Naive thymus-derived CD4-positive, alpha-beta T cell (primary cell): ENCODE measurements around the gene TP53BP1. TPM values are rescaled to one million over a fixed set of nuclear protein-coding genes. Genes with fewer than 3 reads are reported as not detected.

ENCODE experiments used
- ATAC-seq: fragments of 150-1000 bp; cut with Tn5 transposase; 2 replicates; pipeline ENCODE4 v1.10.0; 2021; ENCODE audit warnings: mild to moderate bottlenecking, moderate library complexity
- CTCF ChIA-PET: fragments of 350-600 bp; sonication (Branson Sonifier 250); formaldehyde crosslinking; loops from one replicate; lab custom pipeline; 2021; ENCODE audit warnings: antibody characterized with exemption; lab: Charles Lee
- POLR2A ChIA-PET: fragments of 350-600 bp; sonication (Branson Sonifier 250); formaldehyde crosslinking; loops from one replicate; lab custom pipeline; 2021; ENCODE audit warnings: antibody characterized with exemption, inconsistent platforms; lab: Charles Lee
- DNase-seq, 9 donors: peaks; one replicate each; pipeline versions ENCODE4 v3.0.0 to v3.0.0-alpha.2; 2020 to 2022; ENCODE audit warnings: mixed read lengths in 1 of 9
- H3K27ac ChIP-seq: one replicate; pipeline ENCODE4 v1.7.0; 2013; ENCODE audit warnings: mild to moderate bottlenecking, low read depth, low read length, moderate library complexity
- H3K27me3 ChIP-seq, 2 donors: one replicate each; pipeline ENCODE4 v1.7.0; 2013; ENCODE audit warnings: low read length in 2 of 2, mild to moderate bottlenecking in 2 of 2, moderate library complexity in 2 of 2; ENCODE audit not compliant: control insufficient read depth in 2 of 2, insufficient read depth in 2 of 2
- H3K36me3 ChIP-seq, 3 experiments: 1 replicate in 2 of 3; 2 replicates in 1 of 3; pipeline ENCODE4 v1.7.0; 2013; ENCODE audit warnings: low read length in 3 of 3, mild to moderate bottlenecking in 3 of 3, moderate library complexity in 1 of 3; ENCODE audit not compliant: insufficient read depth in 3 of 3, control insufficient read depth in 2 of 3
- H3K4me1 ChIP-seq, 2 donors: one replicate each; pipeline ENCODE4 v1.7.0; 2013; ENCODE audit warnings: low read length in 2 of 2, mild to moderate bottlenecking in 2 of 2, moderate library complexity in 1 of 2; ENCODE audit not compliant: control insufficient read depth in 2 of 2, insufficient read depth in 2 of 2
- H3K4me3 ChIP-seq: 2 replicates; pipeline ENCODE4 v1.7.0; 2013; ENCODE audit warnings: mild to moderate bottlenecking, low read length
- H3K9me3 ChIP-seq, 3 experiments: 1 replicate in 2 of 3; 2 replicates in 1 of 3; pipeline ENCODE4 v1.7.0; 2013; ENCODE audit warnings: low read length in 3 of 3; ENCODE audit not compliant: control insufficient read depth in 2 of 3
- H3K27ac Mint-ChIP-seq, 9 donors: one replicate each; pipeline ENCODE4 v1.8.0; 2020 to 2022; ENCODE audit warnings: mixed read lengths in 9 of 9, mild to moderate bottlenecking in 8 of 9, moderate library complexity in 5 of 9, inconsistent platforms in 2 of 9
- H3K27me3 Mint-ChIP-seq, 5 donors: one replicate each; pipeline ENCODE4 v1.8.0; 2021 to 2022; ENCODE audit warnings: mixed read lengths in 5 of 5, mild to moderate bottlenecking in 1 of 5
- H3K36me3 Mint-ChIP-seq, 5 donors: one replicate each; pipeline ENCODE4 v1.8.0; 2020 to 2022; ENCODE audit warnings: mixed read lengths in 5 of 5, mild to moderate bottlenecking in 3 of 5, inconsistent platforms in 1 of 5
- H3K4me1 Mint-ChIP-seq, 7 donors: one replicate each; pipeline ENCODE4 v1.8.0; 2020 to 2022; ENCODE audit warnings: mixed read lengths in 7 of 7, mild to moderate bottlenecking in 3 of 7, inconsistent platforms in 1 of 7
- H3K4me3 Mint-ChIP-seq, 10 donors: one replicate each; pipeline ENCODE4 v1.8.0; 2020 to 2022; ENCODE audit warnings: mild to moderate bottlenecking in 10 of 10, mixed read lengths in 10 of 10, moderate library complexity in 6 of 10, inconsistent platforms in 2 of 10
- H3K9me3 Mint-ChIP-seq, 11 donors: one replicate each; pipeline ENCODE4 v1.8.0; 2020 to 2022; ENCODE audit warnings: mixed read lengths in 11 of 11, mild to moderate bottlenecking in 4 of 11, inconsistent platforms in 1 of 11, moderate library complexity in 1 of 11
- intact Hi-C, 2 donors: fragments of 100-400 bp; cut with micrococcal nuclease; formaldehyde crosslinking; loops; one replicate each; pipeline ENCODE4 v1.15.1; 2023
- polyA plus RNA-seq, 2 donors: library from polyadenylated mRNA; unstranded; fragments of 300-500 nt; fragmentation: Illumina TruSeq; gene quantifications; one replicate each; pipeline ENCODE4 v1.2.3, GENCODE V29; 2021
- total RNA-seq, 6 experiments: library from RNA in 5 of 6; stranded (reverse) in 5 of 6; gene quantifications; 1 replicate in 5 of 6; 2 replicates in 1 of 6; pipeline ENCODE4 v1.2.3 and lab custom pipeline; 2021 to 2026

TP53BP1 gene
- total and polyA plus RNA-seq, 7 experiments from 2014 or later, result 9.3 to 41.6 (median 34.6) TPM

DNA sequence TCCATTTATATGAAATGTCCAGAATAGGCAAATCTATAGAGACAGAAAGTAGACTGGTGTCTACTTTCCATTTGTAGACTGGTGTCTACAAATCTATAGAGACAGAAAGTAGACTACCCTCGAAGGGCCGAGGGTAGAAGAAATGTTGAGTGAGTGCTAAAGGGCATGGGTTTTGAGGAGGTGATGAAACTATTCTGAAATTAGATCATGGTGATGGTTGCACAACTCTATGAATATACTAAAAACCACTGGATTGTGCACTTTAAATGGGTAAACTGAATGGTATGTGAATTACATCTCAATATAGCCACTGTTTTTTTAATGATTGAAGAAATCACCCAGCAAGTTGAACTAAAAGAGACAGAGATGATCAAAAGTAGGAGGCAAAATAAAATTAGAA is 27.9 kb downstream of the TP53BP1 start:
- H3K27ac ChIP-seq, result no peak overlapping the region
- H3K36me3 ChIP-seq, result peaks cover 0 to 45% (median 3%) of the 10 kb centered on the region in 3 experiments
- H3K27me3 Mint-ChIP-seq, result no peaks in the 10 kb centered on the region
- POLR2A ChIA-PET, result no interaction called here
- intact Hi-C loops, result no loop called here
- H3K27ac Mint-ChIP-seq, result peak overlapping the region in 2 of 9 donors; percentile 2 to 43
- no peak overlapping the region for H3K4me3 Mint-ChIP-seq
- H3K4me1 Mint-ChIP-seq, result peaks cover 0 to 3% (median 0%) of the 10 kb centered on the region in 7 donors
- no peaks in the 10 kb centered on the region for H3K27me3 ChIP-seq
- no peaks in the 10 kb centered on the region for H3K4me1 ChIP-seq
- H3K4me3 ChIP-seq, result no peak overlapping the region
- H3K9me3 Mint-ChIP-seq, result no peaks in the 10 kb centered on the region
- ATAC-seq (no peak), DNase-seq (no peak)
- CTCF ChIA-PET, result no interaction called here
- peaks cover 11 to 40% (median 17%) of the 10 kb centered on the region in 5 donors for H3K36me3 Mint-ChIP-seq
- no peaks in the 10 kb centered on the region for H3K9me3 ChIP-seq

DNA sequence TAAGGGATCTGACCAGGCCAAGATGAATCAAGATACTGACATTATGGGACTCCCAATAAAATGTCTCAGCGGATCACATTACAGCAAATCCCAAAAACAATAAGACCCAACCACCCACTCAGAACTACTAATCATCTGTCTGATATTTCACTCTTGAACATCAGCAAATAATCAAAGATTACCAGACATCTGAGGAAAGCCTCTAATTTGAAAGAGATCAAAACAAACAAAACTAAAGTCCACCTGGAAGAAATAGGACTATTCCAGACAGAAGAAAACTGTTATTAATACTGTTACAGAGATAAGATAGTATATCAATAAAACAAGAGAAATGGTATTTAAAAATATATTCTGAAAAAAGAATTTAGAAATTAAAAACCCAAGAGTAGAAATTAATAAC is 29.0 kb downstream of the TP53BP1 start:
- ChIA-PET POLR2A (no interaction called here), CTCF (no interaction called here)
- no peaks in the 10 kb centered on the region for H3K9me3 ChIP-seq
- Mint-ChIP-seq H3K36me3 (peaks cover 6 to 37% (median 13%) of the 10 kb centered on the region in 5 donors), H3K4me1 (peaks cover 0 to 3% (median 0%) of the 10 kb centered on the region in 7 donors), H3K27ac (no peak overlapping the region), H3K4me3 (no peak overlapping the region), H3K9me3 (no peaks in the 10 kb centered on the region), H3K27me3 (no peaks in the 10 kb centered on the region)
- intact Hi-C loops, result no loop called here
- no peaks in the 10 kb centered on the region for H3K4me1 ChIP-seq
- peaks cover 0 to 45% (median 3%) of the 10 kb centered on the region in 3 experiments for H3K36me3 ChIP-seq
- no peak for ATAC-seq
- no peak for DNase-seq
- H3K27ac ChIP-seq, result no peak overlapping the region
- no peaks in the 10 kb centered on the region for H3K27me3 ChIP-seq
- H3K4me3 ChIP-seq, result no peak overlapping the region

- H3K36me3 Mint-ChIP-seq, result peaks cover 6 to 40% (median 13%) of the 10 kb centered on the region in 5 donors
- no peaks in the 10 kb centered on the region for H3K9me3 Mint-ChIP-seq
- ATAC-seq (no peak), DNase-seq (no peak)
- H3K4me1 Mint-ChIP-seq, result peaks cover 0 to 3% (median 0%) of the 10 kb centered on the region in 7 donors
- no peak overlapping the region for H3K4me3 ChIP-seq
- no peaks in the 10 kb centered on the region for H3K27me3 Mint-ChIP-seq
- intact Hi-C loops, result no loop called here
- no peaks in the 10 kb centered on the region for H3K9me3 ChIP-seq
- ChIA-PET CTCF (no interaction called here), POLR2A (no interaction called here)
- no peaks in the 10 kb centered on the region for H3K4me1 ChIP-seq
- H3K27me3 ChIP-seq, result no peaks in the 10 kb centered on the region
- no peak overlapping the region for H3K4me3 Mint-ChIP-seq
- peak overlapping the region in 1 of 9 donors; percentile 58 for H3K27ac Mint-ChIP-seq
- H3K27ac ChIP-seq, result no peak overlapping the region
- H3K36me3 ChIP-seq, result peaks cover 0 to 42% (median 3%) of the 10 kb centered on the region in 3 experiments
These were observed 29.4 kb downstream of the TP53BP1 start for GRCh38 chr15:43463507-43463906.

- no peak overlapping the region for H3K27ac ChIP-seq
- ATAC-seq, result no peak
- H3K4me1 Mint-ChIP-seq, result peaks cover 0 to 10% (median 2%) of the 10 kb centered on the region in 7 donors
- H3K4me1 ChIP-seq, result no peaks in the 10 kb centered on the region
- ChIA-PET CTCF (no interaction called here), POLR2A (interaction anchor here (0.7 kb wide), 1 partner anchor 52 kb away, joined by 3 read pairs; no protein-coding TSS in a partner anchor)
- H3K27me3 Mint-ChIP-seq, result no peaks in the 10 kb centered on the region
- H3K4me3 ChIP-seq, result no peak overlapping the region
- H3K36me3 ChIP-seq, result peaks cover 4 to 19% (median 6%) of the 10 kb centered on the region in 3 experiments
- peaks cover 0 to 1% (median 0%) of the 10 kb centered on the region in 11 donors for H3K9me3 Mint-ChIP-seq
- intact Hi-C loops, result no loop called here
- H3K4me3 Mint-ChIP-seq, result no peak overlapping the region
- no peak for DNase-seq
- no peak overlapping the region for H3K27ac Mint-ChIP-seq
- no peaks in the 10 kb centered on the region for H3K27me3 ChIP-seq
- peaks cover 0 to 45% (median 16%) of the 10 kb centered on the region in 5 donors for H3K36me3 Mint-ChIP-seq
- no peaks in the 10 kb centered on the region for H3K9me3 ChIP-seq
These were observed 43.0 kb downstream of the TP53BP1 start for GRCh38 chr15:43449981-43450380.

GRCh38 chr15:43446344-43446743 is 46.6 kb downstream of the TP53BP1 start:
- no peak overlapping the region for H3K4me3 ChIP-seq
- no peaks in the 10 kb centered on the region for H3K27me3 ChIP-seq
- Mint-ChIP-seq H3K36me3 (peaks cover 0 to 42% (median 17%) of the 10 kb centered on the region in 5 donors), H3K4me1 (peaks cover 0 to 14% (median 2%) of the 10 kb centered on the region in 7 donors), H3K4me3 (no peak overlapping the region), H3K27me3 (no peaks in the 10 kb centered on the region), H3K27ac (no peak overlapping the region), H3K9me3 (peaks cover 0 to 1% (median 0%) of the 10 kb centered on the region in 11 donors)
- intact Hi-C loops, result no loop called here
- ChIA-PET CTCF (no interaction called here), POLR2A (interaction anchor here (0.5 kb wide), 1 partner anchor 130 kb away, joined by 5 read pairs; no protein-coding TSS in a partner anchor)
- peaks cover 4 to 30% (median 10%) of the 10 kb centered on the region in 3 experiments for H3K36me3 ChIP-seq
- H3K9me3 ChIP-seq, result no peaks in the 10 kb centered on the region
- no peak overlapping the region for H3K27ac ChIP-seq
- no peaks in the 10 kb centered on the region for H3K4me1 ChIP-seq
- ATAC-seq (no peak), DNase-seq (no peak)

DNA sequence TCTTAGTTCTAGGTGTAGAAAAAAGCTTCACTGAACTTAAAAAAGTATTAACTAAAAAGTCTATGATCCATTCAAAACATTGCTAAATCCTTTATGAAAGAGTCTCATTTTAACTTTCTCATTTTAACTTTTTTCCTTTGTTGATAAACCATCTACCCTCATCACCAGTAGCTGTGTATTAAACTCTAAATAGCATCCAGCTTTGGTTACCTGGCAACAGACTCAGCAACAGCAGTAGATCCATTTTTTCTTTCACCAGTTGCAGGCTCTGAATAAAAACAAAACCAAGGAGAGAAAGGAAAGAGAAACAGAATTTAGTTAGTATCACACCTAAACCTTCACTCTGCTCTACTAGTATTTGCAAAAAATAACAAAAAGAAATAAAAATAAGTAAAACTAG is 51.6 kb downstream of the TP53BP1 start:
- ATAC-seq (no peak), DNase-seq (no peak)
- Mint-ChIP-seq H3K4me1 (peaks cover 0 to 9% (median 0%) of the 10 kb centered on the region in 7 donors), H3K27ac (peak overlapping the region in 3 of 9 donors; percentile 20 to 91 (median 48)), H3K27me3 (no peaks in the 10 kb centered on the region), H3K9me3 (no peaks in the 10 kb centered on the region), H3K36me3 (peaks cover 3 to 39% (median 19%) of the 10 kb centered on the region in 5 donors), H3K4me3 (no peak overlapping the region)
- Histone ChIP-seq H3K4me1 (no peaks in the 10 kb centered on the region), H3K36me3 (peaks cover 4 to 32% (median 5%) of the 10 kb centered on the region in 3 experiments), H3K27me3 (no peaks in the 10 kb centered on the region), H3K27ac (no peak overlapping the region), H3K4me3 (no peak overlapping the region), H3K9me3 (no peaks in the 10 kb centered on the region)
- ChIA-PET CTCF (interaction anchor here (0.7 to 1.9 kb wide), 3 partner anchors 22 to 73 kb away, joined by 3 to 8 read pairs (median 4); no protein-coding TSS in a partner anchor), POLR2A (no interaction called here)
- intact Hi-C loops, result loop anchor here (1.0 to 2.0 kb wide), 3 partner anchors 69 to 73 kb away; no protein-coding TSS in a partner anchor
